NCI-H345 (cell line): Measurements from ENCODE around the gene SYTL2.
"Not testable (repeated sequence)": the region's sequence is repeated elsewhere in the genome, so short reads cannot be mapped to it uniquely, and the experiment has no call there.

Experiments used
- DNase-seq: peaks from one replicate; lab custom pipeline; 2025; lab: John Stamatoyannopoulos, UW

The SYTL2 gene

DNA sequence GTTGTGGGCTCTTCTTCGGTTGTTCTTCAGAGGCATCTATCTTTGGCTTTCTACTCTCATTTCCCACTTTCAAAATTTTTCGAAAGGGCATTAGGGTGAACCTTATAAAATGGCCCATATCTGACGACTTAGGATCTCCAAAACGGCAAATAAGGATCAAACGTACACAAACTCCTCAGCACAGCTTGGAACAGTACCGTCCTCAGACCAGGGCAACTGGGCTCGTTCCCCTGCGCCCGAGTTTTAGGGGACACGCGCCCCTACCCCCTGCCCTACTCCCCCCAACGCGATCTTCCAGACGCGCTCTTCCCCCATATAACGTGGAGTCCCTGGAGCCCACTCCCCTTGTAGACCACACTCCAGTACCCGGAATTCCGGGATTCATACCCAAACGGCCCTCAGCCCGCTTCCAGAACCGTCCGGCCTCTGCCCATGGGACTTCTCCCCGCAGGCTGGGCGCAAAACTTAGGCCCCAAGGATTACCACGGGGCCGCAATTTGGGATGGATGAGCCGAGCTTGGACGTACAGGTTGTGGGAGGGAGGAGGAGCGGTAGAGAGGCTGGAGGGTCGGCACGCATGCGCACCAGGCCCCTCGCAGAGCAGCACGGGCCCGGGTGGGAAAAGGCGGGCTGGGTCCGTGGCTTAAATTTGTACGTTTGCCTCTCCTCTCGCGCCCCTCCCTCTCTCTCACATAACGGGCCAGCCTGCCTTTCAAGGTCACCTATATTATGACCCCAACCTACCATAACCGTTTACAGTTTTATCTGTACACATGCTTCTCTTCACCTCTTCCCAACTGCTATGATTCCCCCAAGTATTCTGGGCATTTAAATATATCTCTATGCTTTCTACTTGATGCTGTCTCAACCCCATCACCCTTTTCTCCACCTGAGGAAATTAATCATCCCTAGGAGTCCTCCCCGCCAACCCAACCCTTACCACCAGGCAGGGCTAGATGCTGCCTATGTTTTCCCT, 128.3 kb downstream of the SYTL2 start:
- DNase-seq: peak; percentile 39

DNA sequence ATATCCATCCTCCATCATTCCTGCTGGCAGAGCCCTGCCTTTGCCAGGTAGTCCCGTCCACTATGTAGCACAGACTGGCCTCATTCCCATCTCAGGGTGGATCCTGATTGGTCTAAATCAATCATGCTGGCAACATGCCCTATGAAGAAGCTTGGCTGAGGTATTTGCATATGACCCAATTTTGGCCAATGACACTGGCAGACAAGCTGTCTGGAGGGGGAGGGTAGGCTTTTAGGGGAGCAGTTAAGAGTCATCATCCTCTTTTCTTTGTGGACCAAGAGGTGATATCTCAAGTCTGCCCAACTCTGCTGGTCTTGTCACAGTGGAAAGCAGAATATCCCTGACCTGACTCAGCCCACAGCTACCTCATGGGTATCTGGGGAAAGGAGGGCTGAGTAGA, 130.0 kb downstream of the SYTL2 start:
- no peak for DNase-seq

DNA sequence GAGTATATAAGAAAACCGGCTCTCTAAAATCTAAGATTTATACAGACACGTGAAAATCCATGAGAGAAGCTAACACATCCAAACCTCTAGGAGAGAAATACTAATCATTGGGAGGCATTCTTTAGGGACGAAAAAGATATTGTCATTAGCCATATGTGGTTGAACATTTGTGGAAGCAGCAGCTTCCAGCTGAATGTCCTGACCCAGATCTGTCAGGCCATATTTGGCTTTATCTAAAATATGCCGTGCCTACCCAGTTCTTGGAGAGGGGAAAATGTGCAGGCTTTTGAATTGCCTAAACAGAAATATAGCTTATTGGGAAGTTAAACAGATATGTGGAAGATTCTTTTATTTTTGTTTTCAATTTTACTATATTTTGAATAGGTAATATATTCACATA, 131.4 kb downstream of the SYTL2 start:
- DNase-seq: no peak

DNA sequence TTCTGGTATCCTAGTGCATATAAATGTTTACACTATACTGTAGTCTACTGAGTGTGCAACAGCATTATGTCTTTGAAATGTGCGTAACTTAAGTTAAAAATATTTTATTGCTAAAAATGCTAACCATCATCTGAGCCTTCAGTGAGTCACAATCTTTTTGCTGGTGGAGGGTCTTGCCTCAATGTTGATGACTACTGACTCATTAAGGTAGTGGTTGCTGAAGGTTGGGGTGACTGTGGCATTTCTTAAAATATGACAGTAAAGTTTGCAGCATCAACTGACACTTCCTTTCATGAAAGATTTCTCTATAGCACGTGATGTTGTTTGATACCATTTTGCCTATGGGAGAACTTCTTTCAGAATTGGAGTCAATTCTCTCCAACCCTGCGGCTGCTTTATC, 137.5 kb downstream of the SYTL2 start:
- no peak for DNase-seq

DNA sequence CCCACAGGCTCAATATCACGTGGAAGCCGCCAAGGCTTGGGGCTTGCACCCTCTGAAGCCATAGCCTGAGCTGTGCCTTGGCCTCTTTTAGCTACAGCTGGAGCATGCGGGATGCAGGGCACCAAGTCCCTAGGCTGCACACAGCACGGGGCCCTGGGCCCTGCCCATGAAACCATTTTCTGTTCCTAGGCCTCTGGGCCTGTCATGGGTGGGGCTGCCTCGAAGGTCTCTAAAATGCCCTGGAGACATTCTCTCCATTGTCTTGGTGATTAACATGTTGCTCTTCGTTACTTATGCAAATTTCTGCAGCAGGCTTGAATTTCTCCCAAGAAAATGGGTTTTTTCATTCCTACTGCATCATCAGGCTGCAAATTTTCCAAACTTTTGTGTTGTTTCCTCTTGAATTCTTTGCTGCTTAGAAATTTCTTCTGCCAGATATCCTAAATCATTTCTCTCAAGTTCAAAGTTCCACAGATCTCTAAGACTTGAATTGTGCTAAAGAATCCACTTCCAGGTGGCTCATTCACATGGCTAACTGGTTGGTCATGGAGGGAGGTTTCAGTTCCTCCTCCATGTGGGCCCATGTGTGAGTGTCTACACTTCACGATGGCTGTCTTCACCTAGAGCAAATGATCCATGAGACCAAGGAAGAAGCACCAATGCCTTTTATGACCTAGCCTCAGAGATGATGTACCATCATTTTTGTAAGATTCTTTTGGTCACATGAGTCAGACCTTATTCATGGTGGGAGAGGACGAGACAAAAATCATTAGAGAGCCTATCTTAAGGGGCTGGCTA, 138.6 kb downstream of the SYTL2 start:
- no peak for DNase-seq

DNA sequence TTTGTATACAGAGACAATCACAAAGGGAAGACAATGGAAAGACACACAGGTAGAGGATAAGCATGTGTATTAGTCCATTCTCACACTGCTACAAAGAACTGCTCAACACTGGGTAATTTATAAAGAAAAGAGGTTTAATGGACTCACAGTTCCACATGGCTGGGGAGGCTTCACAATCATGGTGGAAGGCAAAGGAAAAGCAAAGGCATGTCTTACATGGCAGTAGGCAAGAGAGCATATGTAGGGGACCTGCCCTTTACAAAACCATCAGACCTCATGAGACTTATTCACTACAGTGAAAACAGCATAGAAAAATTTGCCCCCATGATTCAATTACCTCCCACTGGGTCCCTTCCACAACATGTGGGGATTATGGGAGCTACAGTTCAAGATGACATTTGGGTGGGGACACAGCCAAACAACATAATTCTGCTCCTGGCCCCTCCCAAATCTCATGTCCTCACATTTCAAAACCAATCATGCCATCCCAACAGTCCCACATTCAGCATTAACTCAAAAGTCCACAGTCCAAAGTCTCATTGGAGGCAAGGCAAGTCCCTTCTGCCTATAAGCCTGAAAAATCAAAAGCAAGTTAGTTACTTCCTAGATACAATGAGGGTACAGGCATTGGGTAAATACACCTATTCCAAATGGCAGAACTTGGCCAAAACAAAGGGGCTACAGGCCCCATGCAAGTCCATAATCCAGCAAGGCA, 139.8 kb downstream of the SYTL2 start:
- DNase-seq: not testable (repeated sequence)

DNA sequence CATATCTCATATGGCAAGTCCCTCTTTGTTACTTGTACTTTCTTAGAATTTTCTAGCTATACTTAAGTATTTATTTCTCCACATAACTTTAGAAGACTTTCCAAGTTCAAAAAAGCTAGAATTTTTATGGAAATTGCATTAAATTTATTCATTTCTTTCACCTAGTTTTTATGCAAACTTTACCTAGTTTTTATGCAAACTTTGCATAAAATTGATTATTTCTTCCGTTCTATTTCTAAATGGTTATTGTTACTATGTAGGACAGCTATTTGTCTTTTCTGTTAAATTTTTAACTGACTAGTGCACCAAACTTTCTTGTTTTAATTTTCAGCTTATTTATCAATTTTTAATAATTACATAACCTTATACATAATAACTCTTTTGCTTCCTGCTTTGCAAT, 142.8 kb downstream of the SYTL2 start:
- no peak for DNase-seq

DNA sequence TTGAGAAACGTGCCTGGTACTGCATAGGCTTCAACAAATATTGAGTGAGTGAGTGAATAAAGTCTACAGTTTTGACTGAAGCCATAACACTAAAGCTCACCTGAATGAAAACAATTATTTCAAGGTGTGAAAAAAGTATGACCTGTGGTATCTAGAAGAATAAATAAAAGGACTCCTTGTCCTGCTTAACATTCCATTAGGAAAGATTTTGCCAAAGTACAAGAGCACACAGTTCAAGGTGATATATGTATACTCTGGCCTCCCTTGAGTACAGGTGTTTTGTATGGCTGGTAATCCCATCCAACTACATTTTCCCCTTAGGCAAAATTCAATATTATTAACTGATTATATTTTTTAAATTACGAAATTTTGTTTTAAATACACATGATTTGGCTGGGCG, 144.3 kb downstream of the SYTL2 start:
- DNase-seq: no peak

DNA sequence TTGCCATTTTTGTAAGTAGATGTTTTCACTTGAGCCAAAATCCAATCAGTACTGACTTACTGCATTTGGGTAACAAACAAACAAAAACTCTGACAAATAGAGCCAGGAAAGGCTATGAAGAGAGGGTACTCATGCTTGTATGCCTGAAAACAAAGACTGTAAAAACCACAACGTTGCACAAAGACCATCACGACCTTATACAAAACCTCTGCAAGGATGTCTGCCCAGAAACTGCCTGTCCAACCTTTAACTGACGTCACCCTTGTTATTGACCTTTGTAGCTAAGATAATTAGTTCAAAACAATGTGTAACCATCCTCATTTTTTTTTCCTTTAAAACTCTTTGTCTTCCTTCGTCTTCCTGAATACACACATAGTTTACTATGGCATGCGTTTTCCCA, 145.2 kb downstream of the SYTL2 start:
- DNase-seq: no peak

DNA sequence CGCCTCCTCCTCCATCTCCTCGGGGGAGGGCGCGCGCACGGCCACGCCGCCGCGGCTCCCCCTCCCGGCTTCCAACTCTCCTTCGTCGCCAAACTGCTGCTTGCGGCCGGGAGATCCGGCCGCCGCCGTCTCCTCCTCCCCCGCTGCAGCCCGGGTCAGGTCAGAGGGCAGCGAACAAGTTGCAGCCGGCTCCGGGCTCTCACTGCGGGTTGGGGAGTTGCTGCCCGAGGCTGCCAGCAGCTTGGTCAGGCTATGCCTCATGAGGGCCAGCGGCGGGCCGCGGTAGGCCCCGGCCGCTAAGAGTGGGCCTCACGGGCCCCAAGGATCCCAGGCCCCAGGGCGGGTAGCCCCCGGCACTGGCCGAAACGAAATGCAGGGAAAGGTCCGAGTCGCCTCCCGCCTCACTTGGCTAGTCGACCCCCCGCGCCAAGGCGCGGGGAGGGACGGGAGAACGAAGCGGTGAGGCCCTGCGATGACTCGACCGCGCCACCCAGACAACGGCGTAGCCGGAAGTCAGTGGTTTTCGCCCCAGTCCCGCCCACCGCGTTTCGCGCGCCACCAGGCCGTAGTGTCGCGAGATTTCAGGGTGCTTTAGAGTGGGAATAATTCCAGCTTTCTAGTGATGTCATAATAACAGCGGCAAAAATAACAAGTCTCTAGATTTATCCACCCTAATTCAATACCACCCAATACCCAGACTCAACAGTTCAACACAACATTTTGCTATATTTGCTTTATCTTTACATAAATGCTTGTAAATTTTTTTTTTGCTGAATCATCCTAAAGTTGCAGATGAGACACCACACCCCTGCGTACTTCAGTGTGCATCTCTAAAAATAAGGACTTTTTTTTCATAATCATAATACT, 146.1 kb downstream of the SYTL2 start, which contains the start of gene CREBZF:
CREBZF (minus strand) TSS at position 515 of the 867 bp plus-strand sequence; CDS start at position 261, 254 bp downstream.
- DNase-seq: peak; percentile 96

DNA sequence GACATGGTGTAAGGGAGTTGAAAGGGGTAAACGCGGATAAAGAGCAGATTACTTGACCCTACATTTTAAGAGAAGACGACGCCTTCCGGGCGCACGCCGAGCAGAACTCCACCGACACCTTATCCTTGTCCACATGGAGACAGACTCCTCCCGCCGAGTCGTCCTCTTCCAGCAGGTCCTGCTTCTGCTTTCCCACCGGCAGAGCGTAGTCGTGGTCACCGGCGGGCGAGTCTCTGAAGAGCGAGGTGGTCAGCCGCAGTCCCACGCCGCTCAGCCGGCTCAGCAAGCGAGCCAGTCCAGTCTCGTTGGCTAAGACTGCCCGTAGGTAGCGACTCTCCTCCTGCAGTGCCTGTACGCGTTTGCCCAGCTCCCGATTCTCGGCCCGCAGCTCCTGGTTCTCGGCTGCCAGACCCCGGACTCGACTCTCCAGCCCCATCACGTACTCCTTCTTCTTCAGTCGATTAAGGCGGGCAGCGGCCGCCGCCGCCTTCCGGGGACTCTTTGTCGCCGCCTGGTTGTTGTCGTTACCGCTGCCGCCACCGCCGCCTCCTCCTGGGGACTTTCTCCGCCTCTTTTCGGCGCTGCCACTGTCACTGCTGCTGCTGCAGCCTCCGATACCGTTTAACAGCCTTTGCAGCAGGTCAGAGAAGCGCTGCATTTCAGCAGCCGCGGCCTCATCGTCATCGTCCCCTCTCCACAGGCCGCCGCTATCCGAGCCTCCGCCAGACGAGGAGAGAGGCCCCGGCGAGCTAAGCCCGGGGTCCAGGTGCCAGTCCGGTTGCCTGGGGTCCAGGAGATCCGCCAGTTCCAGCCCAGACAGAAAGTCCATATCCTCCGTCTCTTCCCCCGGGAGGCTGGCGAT, 147.0 kb downstream of the SYTL2 start:
- DNase-seq: peak; percentile 68

DNA sequence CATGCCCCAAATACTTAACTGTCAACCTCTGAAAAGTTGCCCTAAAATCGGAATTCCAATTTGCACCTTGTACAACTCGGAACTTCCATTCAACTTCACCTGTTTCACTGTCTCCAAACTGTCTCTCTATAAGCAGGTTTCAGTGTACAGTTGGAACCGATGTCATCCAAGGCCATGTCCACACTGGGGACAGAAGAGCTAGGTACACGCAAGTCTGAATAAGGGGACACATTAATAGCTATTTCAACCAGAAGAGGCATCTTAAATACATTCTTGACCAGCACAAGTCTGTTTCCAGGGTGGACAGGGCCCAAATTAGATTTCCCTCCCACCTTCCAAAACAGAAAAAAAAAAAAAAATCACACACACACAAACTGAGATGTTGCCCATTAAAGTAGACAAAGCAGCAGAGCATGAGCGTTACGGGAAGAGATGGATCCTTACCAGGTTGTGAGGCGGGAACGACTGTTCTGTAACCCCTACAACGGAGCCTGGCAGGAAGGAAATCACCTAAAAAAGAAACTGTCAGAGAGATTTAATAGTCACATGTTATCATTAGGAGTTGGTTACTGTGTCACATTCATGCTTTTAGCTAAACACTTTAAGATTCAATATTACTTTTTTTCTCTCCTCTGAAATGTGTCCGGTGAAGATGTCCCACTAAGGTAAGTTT, 147.7 kb downstream of the SYTL2 start:
- no peak for DNase-seq

DNA sequence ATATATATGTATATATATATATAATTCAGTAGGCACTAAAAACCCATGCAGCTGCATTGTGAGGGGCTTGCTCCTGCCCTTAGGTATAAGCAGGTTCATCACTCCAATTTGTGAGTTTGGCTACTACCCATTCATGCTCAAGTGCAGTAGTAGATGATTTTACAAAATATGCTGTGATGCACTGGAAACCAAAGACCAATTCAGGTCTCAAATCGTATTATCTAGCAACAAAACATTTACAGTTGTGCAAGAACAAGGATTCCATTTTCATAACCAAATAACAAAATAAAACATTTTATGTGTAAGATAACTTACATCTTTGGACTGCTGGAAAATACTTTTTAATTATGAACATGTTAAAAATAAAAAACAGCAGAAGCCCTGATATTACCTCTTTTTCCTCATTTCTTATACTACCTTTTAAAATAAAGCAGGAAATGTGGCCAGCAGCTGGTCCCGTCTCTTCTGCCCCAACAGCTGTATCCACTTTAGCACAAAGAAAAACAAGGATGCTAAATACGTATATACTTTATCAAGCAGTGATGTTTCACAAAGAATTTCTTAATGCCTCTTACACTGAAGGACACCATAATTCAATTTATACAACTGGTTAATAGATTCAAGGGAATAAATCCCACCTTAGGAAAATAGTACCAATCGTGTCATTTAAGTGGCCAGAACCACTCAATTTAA, 148.8 kb downstream of the SYTL2 start:
- DNase-seq: no peak

DNA sequence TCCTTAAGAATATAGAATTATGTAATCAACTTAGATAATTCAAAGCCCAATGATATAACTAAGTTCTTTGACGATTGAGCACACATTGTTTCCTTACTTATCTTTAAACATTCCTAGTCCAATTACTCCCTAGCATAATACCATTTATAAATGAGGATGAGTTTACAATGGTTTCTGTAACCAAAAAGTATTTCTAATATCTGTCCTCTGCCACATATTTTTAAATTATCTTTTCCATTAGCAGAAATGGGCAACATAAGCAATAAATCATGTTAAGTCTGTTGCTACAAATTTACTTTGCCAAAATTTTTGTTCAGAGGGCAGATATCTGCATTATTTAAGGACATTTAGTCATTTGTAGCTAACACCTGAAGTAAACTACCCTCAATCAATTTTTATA, 152.8 kb downstream of the SYTL2 start:
- no peak for DNase-seq

DNA sequence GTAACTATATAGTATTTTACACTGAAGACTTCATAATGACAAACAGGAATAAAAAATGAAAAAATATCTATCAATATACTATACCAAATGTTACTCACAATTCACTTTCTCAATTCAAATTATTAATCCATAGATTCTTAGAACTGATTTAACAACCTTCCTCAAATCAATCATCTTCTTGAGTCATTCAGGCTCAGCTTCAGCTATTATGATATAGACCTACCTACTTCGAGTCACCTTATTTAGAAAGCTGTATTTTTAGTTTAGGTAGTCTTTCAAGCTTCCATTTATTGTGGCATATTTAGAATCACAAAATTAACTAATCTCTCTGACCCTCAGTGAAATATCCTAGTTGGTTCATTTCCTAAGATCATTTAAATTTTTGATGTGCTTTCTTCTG, 154.2 kb downstream of the SYTL2 start:
- no peak for DNase-seq

DNA sequence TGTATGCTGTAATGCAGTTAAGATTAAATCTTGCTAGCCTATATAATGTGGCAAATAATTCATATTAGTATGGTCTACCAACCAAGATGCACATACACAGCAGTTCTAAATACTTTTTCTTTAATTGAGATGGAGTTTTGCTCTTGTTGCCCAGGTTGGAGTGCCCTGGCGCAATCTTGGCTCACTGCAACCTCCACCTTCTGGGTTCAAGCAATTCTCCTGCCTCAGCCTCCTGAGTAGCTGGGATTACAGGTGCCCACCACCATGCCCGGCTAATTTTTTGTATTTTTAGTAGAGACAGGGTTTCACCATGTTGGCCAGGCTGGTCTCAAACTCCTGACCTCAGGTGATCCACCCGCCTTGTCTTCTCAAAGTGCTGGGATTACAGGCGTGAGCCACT, 156.6 kb downstream of the SYTL2 start:
- DNase-seq: not testable (repeated sequence)

DNA sequence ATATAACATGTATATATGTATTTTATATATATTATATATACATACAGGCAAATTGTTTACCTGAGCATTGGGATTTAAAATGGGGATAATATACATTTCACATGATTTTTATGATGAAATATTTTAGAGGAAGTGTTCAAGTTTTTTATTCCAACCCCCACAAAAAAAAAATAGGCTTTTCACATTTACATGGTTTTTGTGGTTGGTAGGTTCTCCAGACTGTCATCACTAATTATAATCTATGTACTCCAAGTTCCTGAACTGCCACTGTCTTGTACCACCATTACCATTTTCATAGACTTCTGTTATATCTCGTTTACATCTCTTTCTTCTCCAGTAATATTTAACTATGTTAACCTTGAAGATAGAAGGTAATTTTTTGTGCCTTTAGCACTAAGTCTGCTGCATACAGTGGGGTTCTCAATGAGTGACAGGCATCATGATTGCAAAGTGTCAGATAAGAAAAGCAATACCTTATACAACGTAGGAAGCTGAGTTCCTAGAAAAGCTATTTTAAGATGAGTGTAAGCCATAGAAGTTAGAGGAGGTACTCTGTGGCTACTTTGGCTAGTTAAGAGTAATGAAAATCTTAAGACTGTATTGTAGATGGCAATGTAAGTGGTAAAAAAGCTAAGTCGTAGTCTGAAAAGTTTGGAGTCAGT, 158.0 kb downstream of the SYTL2 start:
- no peak for DNase-seq

DNA sequence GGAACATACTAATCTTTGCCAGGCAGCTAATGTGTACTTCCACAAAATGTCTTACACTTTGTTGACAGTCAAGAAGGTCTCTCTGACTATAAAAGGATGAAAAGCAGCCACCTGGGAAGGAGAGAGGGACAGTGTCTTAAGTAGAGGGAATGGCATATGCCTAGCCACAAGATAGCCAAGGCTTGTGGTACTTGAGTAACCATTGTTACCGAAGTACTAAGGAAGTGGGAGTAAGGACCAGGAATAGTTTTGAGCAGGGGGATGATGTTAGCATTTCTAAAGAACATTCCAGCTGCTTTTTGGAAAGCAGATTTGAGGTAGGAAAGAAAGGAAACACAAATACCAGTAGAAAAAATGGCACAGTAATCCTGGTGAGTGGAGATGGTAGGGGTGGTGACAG, 159.8 kb downstream of the SYTL2 start:
- DNase-seq: no peak
